DND-41 (cell line): ENCODE measurements around the gene TMEM97.

Experiments used
- ATAC-seq: fragments of 200-7000 bp; cut with Tn5 transposase; 3 replicates; pipeline ENCODE4 v1.9.1; 2021; ENCODE audit warnings: low read depth; ENCODE audit not compliant: insufficient read depth
- DNase-seq: peaks from one replicate; pipeline ENCODE4 v3.0.0-alpha.2; 2020
- H2AFZ ChIP-seq: 2 replicates; pipeline ENCODE4 v1.6.0; 2012; ENCODE audit warnings: low read depth, low read length
- H3K27ac ChIP-seq: 2 replicates; pipeline ENCODE4 v1.5.1; 2012; ENCODE audit warnings: low read length, inconsistent platforms
- H3K27me3 ChIP-seq: fragments of 200-600 bp; sonication (generic); 2 replicates; pipeline ENCODE4 v1.6.0; 2012; ENCODE audit warnings: low read length, mild to moderate bottlenecking, inconsistent platforms; ENCODE audit not compliant: insufficient read depth, poor library complexity
- H3K36me3 ChIP-seq: 2 replicates; pipeline ENCODE4 v1.5.1; 2012; ENCODE audit warnings: low read length, inconsistent platforms; ENCODE audit not compliant: insufficient read depth
- H3K4me1 ChIP-seq: 2 replicates; pipeline ENCODE4 v1.5.1; 2012; ENCODE audit warnings: mild to moderate bottlenecking, low read length; ENCODE audit not compliant: insufficient read depth
- H3K4me2 ChIP-seq: 2 replicates; pipeline ENCODE4 v1.6.0; 2012; ENCODE audit warnings: mild to moderate bottlenecking, moderate library complexity, low read length, inconsistent platforms; ENCODE audit not compliant: insufficient read depth
- H3K4me3 ChIP-seq, 2 experiments: fragments of 200-600 bp in 1 of 2; shearing (Covaris generic) in 1 of 2; 2 replicates each; pipeline ENCODE4 v1.5.1; 2012 to 2016; ENCODE audit warnings: inconsistent platforms in 2 of 2, low read length in 2 of 2, mild to moderate bottlenecking in 2 of 2, low read depth in 1 of 2, moderate library complexity in 1 of 2
- H3K79me2 ChIP-seq: 2 replicates; pipeline ENCODE4 v1.6.0; 2012; ENCODE audit warnings: low read length, inconsistent platforms; ENCODE audit not compliant: insufficient read depth
- H3K9ac ChIP-seq: 2 replicates; pipeline ENCODE4 v1.6.0; 2012; ENCODE audit warnings: low read depth, mild to moderate bottlenecking, inconsistent platforms, low read length, moderate library complexity
- H3K9me3 ChIP-seq: 2 replicates; pipeline ENCODE4 v1.5.1; 2012; ENCODE audit warnings: low read length, moderate library complexity, mild to moderate bottlenecking, inconsistent platforms; ENCODE audit not compliant: insufficient read depth, severe bottlenecking
- H4K20me1 ChIP-seq: 2 replicates; pipeline ENCODE4 v1.6.0; 2012; ENCODE audit warnings: low read length; ENCODE audit not compliant: insufficient read depth
- CTCF ChIP-seq: IDR thresholded peaks from 2 replicates; pipeline ENCODE4 v1.5.1; 2012; ENCODE audit warnings: borderline replicate concordance, low read length, moderate library complexity, mild to moderate bottlenecking; ENCODE audit not compliant: poor library complexity, severe bottlenecking; ENCODE audit errors: extremely low read depth
- EZH2 ChIP-seq: IDR thresholded peaks from 3 replicates; pipeline ENCODE4 v1.6.1; 2012; ENCODE audit warnings: borderline replicate concordance, low read depth, mild to moderate bottlenecking, moderate library complexity, low read length, inconsistent platforms; ENCODE audit not compliant: severe bottlenecking

The TMEM97 gene

GRCh38 chr17:28333083-28333746, 14.2 kb downstream of the TMEM97 start:
- no peak overlapping the region for H3K4me2 ChIP-seq
- H3K4me3 ChIP-seq: no peak overlapping the region
- H3K4me1 ChIP-seq: peaks cover 45% of the 10 kb centered on the region
- DNase-seq: no peak
- ATAC-seq: no peak
- H3K79me2 ChIP-seq: peaks cover 50% of the 10 kb centered on the region
- H3K27me3 ChIP-seq: no peaks in the 10 kb centered on the region
- peaks cover 26% of the 10 kb centered on the region for H3K36me3 ChIP-seq
- H3K9me3 ChIP-seq: no peaks in the 10 kb centered on the region
- no peak overlapping the region for H3K9ac ChIP-seq
- TF ChIP-seq CTCF (no peak), EZH2 (no peak)
- H2AFZ ChIP-seq: no peak overlapping the region
- H3K27ac ChIP-seq: no peak overlapping the region
- peaks cover 5% of the 10 kb centered on the region for H4K20me1 ChIP-seq

GRCh38 chr17:28334171-28334570, 15.2 kb downstream of the TMEM97 start:
- Histone ChIP-seq H3K4me3 (peak overlapping the region; percentile 80 to 91), H3K9ac (peak overlapping the region; percentile 66), H4K20me1 (peaks cover 3% of the 10 kb centered on the region), H3K27me3 (no peaks in the 10 kb centered on the region), H3K27ac (peak overlapping the region; percentile 54; the same call in 1 of the 2 replicates), H3K79me2 (peaks cover 57% of the 10 kb centered on the region), H2AFZ (no peak overlapping the region), H3K4me1 (peaks cover 45% of the 10 kb centered on the region), H3K36me3 (peaks cover 18% of the 10 kb centered on the region), H3K9me3 (no peaks in the 10 kb centered on the region), H3K4me2 (peak overlapping the region; percentile 95)
- no peak for TF ChIP-seq EZH2
- no peak for TF ChIP-seq CTCF
- DNase-seq: no peak
- ATAC-seq: no peak

GRCh38 chr17:28334666-28335200, 15.7 kb downstream of the TMEM97 start:
- H3K36me3 ChIP-seq: peaks cover 18% of the 10 kb centered on the region
- H3K27me3 ChIP-seq: no peaks in the 10 kb centered on the region
- no peaks in the 10 kb centered on the region; the same call in none of the 2 replicates for H4K20me1 ChIP-seq
- TF ChIP-seq EZH2 (no peak), CTCF (no peak)
- peaks cover 61% of the 10 kb centered on the region for H3K79me2 ChIP-seq
- no peak for ATAC-seq
- H3K27ac ChIP-seq: peak overlapping the region; percentile 54
- H3K4me1 ChIP-seq: peaks cover 45% of the 10 kb centered on the region
- H3K4me3 ChIP-seq: peak overlapping the region; percentile 80 to 91
- no peak for DNase-seq
- H2AFZ ChIP-seq: peak overlapping the region; percentile 85
- peak overlapping the region; percentile 66 for H3K9ac ChIP-seq
- H3K9me3 ChIP-seq: no peaks in the 10 kb centered on the region
- peak overlapping the region; percentile 95 for H3K4me2 ChIP-seq
